Daoy (cell line): ENCODE measurements around the gene CUTA. TPM values are rescaled to one million over a fixed set of nuclear protein-coding genes. Genes with fewer than 3 reads are reported as not detected.
A peak's percentile ranks its signal among the peaks of the same experiment; 100 is the strongest.

Source experiments
- DNase-seq: peaks from one replicate; pipeline ENCODE4 v3.0.0-alpha.2; 2015; ENCODE audit warnings: low read depth
- total RNA-seq: library from RNA; depleted of rRNA; stranded (reverse); fragments of >200 nt; shearing (Covaris generic); gene quantifications from 2 replicates; pipeline ENCODE4 v1.2.3, GENCODE V29; 2014

CUTA gene
- total RNA-seq, 1 experiment from 2014 or later = 208 TPM

DNA sequence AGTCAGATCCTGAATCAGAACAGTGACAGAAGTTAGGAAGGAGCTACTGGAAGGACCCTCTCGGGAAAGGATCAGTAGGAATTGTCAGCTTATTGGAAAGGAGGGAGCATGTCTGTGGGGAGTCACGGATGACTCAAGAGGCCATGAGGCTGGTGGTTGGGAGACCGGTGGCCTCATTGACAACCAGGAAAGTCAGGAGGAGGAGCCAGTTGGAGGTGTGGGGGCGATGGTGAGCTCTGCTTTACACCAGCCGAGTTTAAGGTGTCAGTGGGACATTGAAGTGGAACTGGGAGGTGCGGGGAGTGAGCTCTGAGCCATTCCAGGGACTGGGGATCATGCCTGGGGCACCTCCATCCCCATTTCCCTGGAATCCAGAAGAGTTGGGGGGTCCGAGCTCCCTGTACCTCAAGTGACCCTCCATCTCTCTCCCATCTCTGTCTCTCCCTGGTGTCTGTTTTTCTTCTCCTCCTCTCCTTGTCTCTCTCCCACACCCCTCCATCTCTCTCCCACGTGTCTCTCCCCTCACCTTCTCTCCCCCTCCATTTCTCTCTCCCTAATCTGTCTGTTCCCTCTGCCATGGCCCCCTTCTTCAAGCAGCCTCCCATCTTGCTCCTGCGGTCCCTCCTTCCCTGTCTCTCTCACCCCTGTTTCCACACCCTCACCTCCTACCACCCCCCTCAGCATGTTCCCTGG, 22.2 kb upstream of the CUTA start:
- no peak for DNase-seq

DNA sequence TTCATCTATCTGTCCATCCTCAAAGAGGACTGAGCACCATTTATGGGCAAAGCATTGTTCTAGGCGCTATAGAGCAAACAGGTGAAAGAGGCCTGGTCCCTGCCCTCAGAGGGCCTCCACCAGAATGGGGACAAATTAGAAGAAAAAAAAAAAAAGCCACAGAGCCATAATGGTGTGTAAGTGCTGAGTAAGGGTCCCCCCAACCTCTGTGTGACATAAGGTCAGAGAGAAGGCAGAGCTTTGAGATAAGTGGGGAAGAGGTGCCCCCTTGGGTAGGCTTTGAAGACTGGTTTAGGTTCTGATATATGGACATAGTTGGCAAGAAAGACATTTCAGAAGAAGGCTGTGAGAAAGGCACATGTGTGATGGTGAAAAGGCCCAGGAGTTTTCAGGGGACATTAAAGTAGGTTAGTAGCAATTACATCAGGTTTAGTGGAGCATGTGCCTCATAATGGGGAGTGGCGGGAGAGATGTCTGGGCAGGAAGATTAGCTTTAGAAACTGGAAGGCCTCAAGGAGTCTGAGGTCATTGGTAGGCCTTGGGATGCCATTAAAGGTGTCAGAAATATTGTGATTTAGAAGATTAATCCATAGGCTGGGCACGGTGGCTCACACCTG, 21.2 kb upstream of the CUTA start:
- no peak for DNase-seq

DNA sequence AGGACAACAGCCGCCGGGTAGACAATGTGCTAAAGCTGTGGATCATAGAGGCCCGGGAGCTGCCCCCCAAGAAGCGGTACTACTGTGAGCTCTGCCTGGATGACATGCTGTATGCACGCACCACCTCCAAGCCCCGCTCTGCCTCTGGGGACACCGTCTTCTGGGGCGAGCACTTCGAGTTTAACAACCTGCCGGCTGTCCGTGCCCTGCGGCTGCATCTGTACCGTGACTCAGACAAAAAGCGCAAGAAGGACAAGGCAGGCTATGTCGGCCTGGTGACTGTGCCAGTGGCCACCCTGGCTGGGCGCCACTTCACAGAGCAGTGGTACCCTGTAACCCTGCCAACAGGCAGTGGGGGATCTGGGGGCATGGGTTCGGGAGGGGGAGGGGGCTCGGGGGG, 19.8 kb upstream of the CUTA start:
- no peak for DNase-seq

GRCh38 chr6:33434961-33435360, 17.1 kb upstream of the CUTA start:
- DNase-seq = no peak

- DNase-seq = no peak
Measured at GRCh38 chr6:33433544-33434191, 15.8 kb upstream of the CUTA start.

DNA sequence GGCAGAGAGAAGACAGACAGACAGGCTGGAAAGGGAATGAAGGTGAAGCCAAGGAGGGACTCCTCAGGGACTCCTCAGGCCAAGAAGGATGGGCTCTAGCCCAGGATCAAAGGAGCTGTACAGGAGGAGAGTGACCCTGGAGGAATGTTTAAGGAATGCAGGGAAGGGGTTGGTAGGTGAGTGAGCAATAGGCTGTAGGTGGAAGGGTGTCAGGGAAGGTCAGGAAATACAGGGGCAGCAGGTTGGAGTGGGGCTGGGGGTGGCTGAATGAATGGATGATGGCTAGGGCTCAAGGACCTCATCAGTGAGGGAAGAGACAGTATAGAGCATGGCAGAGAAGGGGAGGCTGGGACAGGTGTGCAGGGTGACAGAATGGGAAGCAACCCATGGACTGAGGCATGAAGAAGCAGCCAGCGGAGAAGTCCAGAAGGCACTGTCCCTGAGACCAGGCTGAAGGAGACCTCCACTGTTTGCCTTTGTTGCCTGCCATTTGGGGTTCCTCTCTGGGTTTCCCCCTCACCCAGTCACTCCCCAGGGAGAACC, 15.2 kb upstream of the CUTA start:
- DNase-seq = no peak

- no peak for DNase-seq
Measured at GRCh38 chr6:33432546-33432945, 14.6 kb upstream of the CUTA start.

GRCh38 chr6:33431880-33432541, 14.1 kb upstream of the CUTA start:
- DNase-seq = no peak

GRCh38 chr6:33430991-33431879, 13.3 kb upstream of the CUTA start:
- DNase-seq = peak; percentile 76

DNA sequence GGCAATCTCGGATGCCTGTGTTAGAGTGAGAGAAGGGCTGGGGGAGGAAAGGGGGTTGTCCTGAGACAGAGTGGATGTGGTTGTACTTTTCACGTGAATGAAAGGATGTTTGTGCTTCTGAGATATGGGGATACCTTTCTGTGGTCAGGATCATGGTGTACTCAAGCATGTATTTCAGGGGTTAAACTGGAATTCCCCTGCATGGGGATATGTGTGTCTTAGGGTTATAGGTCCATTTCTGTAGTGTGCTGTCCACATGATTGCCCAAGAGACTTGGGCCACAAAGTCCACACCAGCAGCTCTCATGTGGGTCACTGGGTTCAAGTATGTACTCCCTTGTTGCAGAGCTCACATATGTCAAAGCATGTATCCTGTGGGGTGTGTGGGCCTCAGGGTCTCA, 12.4 kb upstream of the CUTA start:
- DNase-seq = no peak

DNA sequence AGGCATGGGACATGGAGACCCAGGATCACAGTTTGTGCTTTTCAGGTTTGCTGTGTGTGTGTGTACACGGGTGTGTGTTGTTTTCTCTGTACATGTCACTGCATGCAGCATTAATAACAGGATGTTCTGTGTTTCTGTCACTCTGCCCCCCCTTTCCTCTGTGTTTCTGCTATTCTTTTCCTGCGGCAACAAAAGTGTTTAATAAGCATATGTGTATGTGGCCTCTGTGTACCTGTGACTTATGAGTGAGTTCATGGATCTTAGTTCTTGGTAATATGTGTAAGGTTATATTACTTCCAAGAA, 11.8 kb upstream of the CUTA start:
- no peak for DNase-seq

DNA sequence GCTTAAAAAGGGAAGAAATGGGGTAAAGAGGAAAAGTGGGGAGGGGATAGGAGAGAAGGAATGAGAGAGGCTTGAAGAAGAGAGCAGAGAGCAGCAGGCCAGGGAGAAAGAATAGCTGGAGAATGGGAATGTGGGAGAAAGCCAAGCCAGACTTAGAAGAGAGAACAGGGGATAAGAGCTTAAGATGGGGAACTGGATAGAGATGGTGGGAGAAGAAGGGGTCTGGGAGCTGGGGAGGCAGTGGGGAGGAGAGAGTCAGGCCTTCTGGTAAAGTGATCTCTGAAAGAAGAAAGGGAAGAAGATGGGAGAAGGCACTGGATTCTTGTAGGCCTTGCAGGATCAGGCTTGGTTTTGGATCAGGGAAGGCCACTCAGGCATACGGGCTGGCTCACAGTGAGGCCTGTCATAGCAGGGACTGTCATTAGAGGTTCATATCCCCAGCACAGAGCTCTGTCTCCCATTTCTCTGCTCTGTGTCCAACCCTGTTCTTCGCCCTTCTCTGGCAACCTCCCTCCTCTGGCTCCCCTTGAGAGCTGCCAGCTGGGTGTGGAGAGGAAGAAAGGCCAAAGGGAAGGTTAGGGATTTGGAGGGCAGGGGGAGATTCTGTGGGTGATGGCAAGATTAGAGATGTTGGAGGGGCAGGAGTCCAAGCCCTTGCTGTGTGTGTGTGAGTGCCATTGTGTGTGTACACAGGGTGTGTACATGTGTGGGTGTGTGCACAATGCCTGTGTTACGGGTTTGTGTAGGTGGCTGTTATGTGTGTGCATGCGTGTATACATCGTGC, 11.3 kb upstream of the CUTA start:
- no peak for DNase-seq

DNA sequence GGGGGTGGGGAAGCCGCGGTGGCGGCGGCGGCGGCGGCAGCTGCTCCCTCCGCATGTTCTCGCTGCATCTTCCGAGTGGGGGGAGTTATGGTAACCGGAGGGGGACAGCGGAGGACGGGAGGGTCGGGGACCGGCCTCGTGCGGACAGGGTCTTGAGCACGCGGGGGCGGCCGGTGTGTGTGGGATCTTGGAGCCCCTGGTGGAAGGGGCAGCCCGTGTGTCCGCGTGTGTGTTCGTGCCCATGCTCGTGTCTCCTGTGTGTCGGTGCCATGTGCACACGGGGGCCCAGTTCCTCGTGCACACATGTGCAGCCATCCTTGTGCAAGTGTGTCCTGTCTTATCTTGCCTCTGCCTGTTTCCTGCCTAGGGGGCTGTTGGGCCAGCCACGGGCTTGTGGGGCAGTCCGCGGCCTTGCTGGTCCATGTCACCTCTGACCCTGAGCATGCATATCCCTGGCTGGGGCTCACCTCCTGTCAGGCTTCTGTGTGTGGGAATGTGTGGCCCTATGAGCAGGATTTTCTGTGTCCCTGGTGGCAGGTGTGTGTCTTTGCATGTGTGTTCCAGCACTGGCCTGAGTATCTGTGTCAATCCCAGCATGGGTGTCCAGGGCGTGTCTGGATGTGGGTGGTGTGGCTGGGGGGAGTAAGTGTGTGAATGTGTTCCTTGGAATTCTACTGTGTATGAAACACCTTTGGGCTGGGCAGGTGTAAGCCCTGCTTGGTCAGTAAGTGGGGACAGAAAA, 10.5 kb upstream of the CUTA start:
- DNase-seq = peak; percentile 49

DNA sequence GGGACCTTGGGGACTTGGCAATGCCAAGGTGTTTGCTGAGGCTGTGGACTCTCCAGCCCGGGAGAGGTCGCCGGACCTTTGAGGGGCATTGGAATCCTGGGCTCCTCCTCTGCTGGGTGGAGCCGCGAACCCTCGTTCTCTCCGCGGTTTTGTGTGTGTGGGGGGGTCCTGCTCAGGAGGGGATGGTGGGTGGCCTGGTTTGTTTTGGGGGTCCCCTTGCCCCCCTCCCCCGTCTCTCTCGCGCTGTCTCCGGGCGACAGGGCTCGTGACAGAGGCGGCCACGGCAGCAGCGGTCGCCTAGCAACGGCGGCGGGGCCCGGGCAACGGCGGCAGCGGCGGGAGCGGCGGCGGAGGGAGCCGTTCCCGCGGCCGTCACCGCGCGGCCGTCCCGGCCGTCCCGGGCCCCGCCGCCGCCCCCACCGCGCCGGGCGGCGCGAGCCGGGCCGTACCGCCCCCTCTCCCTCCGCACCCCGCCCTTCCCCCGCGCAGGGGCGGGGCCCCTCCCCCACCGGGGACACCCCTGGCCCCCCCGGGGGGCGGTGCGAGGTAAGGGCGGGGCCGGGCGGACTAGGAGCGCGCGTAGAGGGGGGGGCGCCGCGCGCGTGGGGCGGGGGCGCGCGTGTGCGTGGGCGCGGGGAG, 9.8 kb upstream of the CUTA start:
- peak; percentile 55 for DNase-seq

DNA sequence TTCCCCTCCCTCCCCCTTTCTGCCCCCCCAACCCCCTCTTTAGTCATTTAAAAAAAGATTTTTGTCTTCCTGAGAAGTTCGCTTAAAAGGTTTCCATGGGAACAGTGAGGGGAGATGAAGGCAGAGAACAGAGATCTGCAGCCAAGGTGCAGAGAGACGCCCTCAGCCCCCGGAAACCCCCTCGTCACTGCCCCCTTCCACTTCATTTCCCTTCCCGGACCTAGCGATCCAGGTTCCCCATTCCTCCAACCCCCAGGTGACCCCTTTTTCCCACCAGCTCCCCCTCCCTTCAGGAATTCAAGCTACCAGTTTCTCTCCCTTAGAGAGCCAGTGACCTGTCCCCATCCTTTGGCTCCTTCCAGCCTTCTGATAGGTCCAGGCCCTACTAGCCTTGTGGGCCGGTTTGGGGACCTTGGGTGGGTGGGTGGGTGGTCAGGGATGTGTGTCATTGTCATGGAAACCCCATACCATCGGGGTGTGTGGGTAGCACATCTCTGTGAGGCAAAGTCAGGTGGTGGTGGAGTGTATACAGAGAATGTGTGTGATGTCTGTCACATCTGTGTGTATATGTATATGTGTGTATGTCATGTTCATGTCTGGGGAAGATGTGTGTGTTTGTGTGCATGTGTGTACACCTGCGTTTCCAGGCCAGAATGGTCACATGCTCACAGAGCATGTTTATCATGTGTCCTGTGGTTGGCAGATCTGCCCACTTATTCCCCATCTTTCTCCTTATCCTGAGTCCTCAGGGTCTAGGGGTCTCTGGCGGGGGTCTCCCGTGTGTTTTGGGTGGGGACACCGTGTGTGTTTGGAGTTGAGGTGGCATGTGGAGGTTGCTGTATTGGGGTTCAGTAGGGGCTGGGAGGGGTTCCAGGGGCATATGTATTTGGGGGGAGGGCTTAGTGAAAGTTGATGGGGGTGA, 8.9 kb upstream of the CUTA start:
- DNase-seq = no peak

DNA sequence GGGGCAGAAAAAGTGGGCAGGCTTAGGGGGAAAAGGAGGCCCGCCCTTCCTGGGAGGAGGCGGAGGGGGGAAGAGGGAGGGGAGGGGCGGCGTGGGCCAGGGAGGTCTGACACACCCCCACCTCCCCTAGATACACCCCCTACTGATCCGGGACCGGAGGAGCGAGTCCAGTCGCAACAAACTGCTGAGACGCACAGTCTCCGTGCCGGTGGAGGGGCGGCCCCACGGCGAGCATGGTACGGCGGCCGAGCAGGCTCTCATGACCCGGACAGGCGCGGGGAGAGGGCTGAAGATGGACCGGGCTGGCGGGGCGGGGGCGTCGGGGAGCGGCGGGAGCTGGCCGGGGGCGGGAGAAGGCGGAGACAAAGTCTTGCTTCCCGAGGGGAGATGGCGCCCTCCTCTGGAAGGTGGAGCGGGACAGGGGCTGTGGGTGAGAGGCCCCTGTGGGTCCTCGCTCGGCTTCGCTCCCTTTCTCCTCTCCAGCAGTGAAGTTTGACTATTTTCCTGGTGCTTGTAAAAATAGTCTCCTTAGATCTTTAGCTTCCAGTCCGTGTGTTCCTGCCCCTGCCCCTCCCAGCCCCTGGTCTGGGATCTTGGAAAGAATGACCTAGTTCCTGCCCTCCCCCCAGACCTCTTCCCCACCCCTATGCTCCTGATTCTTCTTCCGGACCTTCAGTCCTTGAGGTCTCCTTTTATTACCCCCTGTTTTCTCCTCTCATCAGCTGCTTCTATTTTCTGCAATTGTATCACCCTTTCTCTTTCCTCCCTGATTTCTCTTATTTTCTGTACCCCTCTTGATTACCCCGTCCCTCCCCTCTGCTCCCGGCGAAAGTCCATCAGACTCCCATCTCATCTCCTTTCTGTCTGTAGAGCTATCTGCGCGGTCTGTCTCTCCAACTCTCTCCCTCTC, 8.0 kb upstream of the CUTA start:
- DNase-seq = peak; percentile 95
